Tongue (tissue), 2 donors: ENCODE data around the gene CRYGN. TPM values are rescaled to one million over a fixed set of nuclear protein-coding genes. Genes with fewer than 3 reads are reported as not detected.

Source experiments
- DNase-seq: peaks from one replicate; pipeline ENCODE4 v3.0.0-alpha.2; 2015
- total RNA-seq: library from RNA; depleted of rRNA; stranded (reverse); fragments of >200 nt; gene quantifications from one replicate; pipeline ENCODE4 v1.2.3, GENCODE V29; 2014

CRYGN gene
- total RNA-seq, 1 donor from 2014 or later = not detected

GRCh38 chr7:151391358-151391730 is 48.6 kb downstream of the CRYGN start:
- DNase-seq = no peak

- DNase-seq = no peak
These were observed 49.2 kb downstream of the CRYGN start for GRCh38 chr7:151390598-151391357.

GRCh38 chr7:151389768-151390597 is 50.0 kb downstream of the CRYGN start:
- DNase-seq = no peak

- DNase-seq = no peak
These were observed 50.7 kb downstream of the CRYGN start for GRCh38 chr7:151389096-151389767.

- DNase-seq = no peak
These were observed 51.5 kb downstream of the CRYGN start for GRCh38 chr7:151388430-151388829.

GRCh38 chr7:151388007-151388297 is 52.0 kb downstream of the CRYGN start:
- no peak for DNase-seq

GRCh38 chr7:151387161-151388006 is 52.6 kb downstream of the CRYGN start:
- no peak for DNase-seq

GRCh38 chr7:151386301-151387160 is 53.4 kb downstream of the CRYGN start:
- DNase-seq = no peak

GRCh38 chr7:151385626-151386300 is 54.2 kb downstream of the CRYGN start:
- DNase-seq = no peak

GRCh38 chr7:151384776-151385625 is 54.9 kb downstream of the CRYGN start:
- no peak for DNase-seq

- DNase-seq = no peak
These were observed 55.6 kb downstream of the CRYGN start for GRCh38 chr7:151384352-151384697.

GRCh38 chr7:151383638-151384351 is 56.1 kb downstream of the CRYGN start:
- DNase-seq = no peak

- DNase-seq = no peak
These were observed 57.7 kb downstream of the CRYGN start for GRCh38 chr7:151382079-151382885.

GRCh38 chr7:151381348-151382078 is 58.4 kb downstream of the CRYGN start:
- DNase-seq = no peak

- no peak for DNase-seq
These were observed 58.9 kb downstream of the CRYGN start for GRCh38 chr7:151381098-151381347.

- DNase-seq = no peak
These were observed 59.5 kb downstream of the CRYGN start for GRCh38 chr7:151380199-151381097.
